OCI-LY1 (cell line): ENCODE results near the gene VOPP1.

ENCODE experiments used
- H2AFZ ChIP-seq: fragments of 200-600 bp; sonication (generic), shearing (Covaris generic); 2 replicates; pipeline ENCODE4 v1.6.0; 2014; ENCODE audit warnings: antibody characterized with exemption, mild to moderate bottlenecking, low read length
- H3F3A ChIP-seq: fragments of 200-600 bp; sonication (generic), shearing (Covaris generic); 2 replicates; pipeline ENCODE4 v1.6.0; 2014; ENCODE audit warnings: mild to moderate bottlenecking, antibody characterized with exemption, low read length, moderate library complexity; ENCODE audit not compliant: insufficient read depth
- H3K27ac ChIP-seq: fragments of 200-600 bp; sonication (generic); 2 replicates; pipeline ENCODE4 v1.5.1; 2014; ENCODE audit warnings: low read length, mixed run types, mild to moderate bottlenecking, low read depth; ENCODE audit not compliant: poor library complexity, severe bottlenecking
- H3K27me3 ChIP-seq: fragments of 200-600 bp; sonication (generic); 2 replicates; pipeline ENCODE4 v1.6.0; 2014; ENCODE audit warnings: antibody characterized with exemption, mild to moderate bottlenecking, low read length, moderate library complexity; ENCODE audit not compliant: insufficient read depth
- H3K36me3 ChIP-seq: fragments of 200-600 bp; sonication (generic); 2 replicates; pipeline ENCODE4 v1.6.1; 2014; ENCODE audit warnings: mild to moderate bottlenecking, antibody characterized with exemption, low read length, moderate library complexity, mixed read lengths; ENCODE audit not compliant: insufficient read depth
- H3K4me1 ChIP-seq: fragments of 200-600 bp; sonication (generic); 2 replicates; pipeline ENCODE4 v1.5.1; 2014; ENCODE audit warnings: mild to moderate bottlenecking, low read length, moderate library complexity; ENCODE audit not compliant: insufficient read depth, severe bottlenecking
- H3K4me2 ChIP-seq: fragments of 200-600 bp; sonication (generic), shearing (Covaris generic); 2 replicates; pipeline ENCODE4 v1.6.1; 2014; ENCODE audit warnings: low read length
- H3K4me3 ChIP-seq: fragments of 200-600 bp; sonication (generic); 2 replicates; pipeline ENCODE4 v1.5.1; 2014; ENCODE audit warnings: low read length, low read depth, mild to moderate bottlenecking, mixed read lengths; ENCODE audit not compliant: poor library complexity, severe bottlenecking
- H3K79me2 ChIP-seq: fragments of 200-600 bp; shearing (Covaris generic); 2 replicates; pipeline ENCODE4 v1.6.1; 2016; ENCODE audit warnings: mixed run types, low read length, mixed read lengths; ENCODE audit not compliant: insufficient read depth
- H3K9ac ChIP-seq: fragments of 200-600 bp; sonication (generic), shearing (Covaris generic); 2 replicates; pipeline ENCODE4 v1.6.1; 2014; ENCODE audit warnings: mild to moderate bottlenecking, low read length, mixed read lengths
- H3K9me2 ChIP-seq: fragments of 200-600 bp; sonication (generic), shearing (Covaris generic); 2 replicates; pipeline ENCODE4 v1.6.1; 2014; ENCODE audit warnings: low read depth, mild to moderate bottlenecking, low read length, mixed read lengths
- H3K9me3 ChIP-seq: fragments of 200-600 bp; shearing (Covaris generic); 2 replicates; pipeline ENCODE4 v1.6.1; 2014; ENCODE audit warnings: low read length, mixed read lengths
- H4K20me1 ChIP-seq: fragments of 200-600 bp; sonication (generic), shearing (Covaris generic); 2 replicates; pipeline ENCODE4 v1.6.0; 2016; ENCODE audit warnings: mild to moderate bottlenecking, low read length; ENCODE audit not compliant: insufficient read depth
- CTCF ChIP-seq: fragments of 200-600 bp; sonication (generic), shearing (Covaris generic); IDR thresholded peaks from 2 replicates; pipeline ENCODE4 v1.5.1; 2017; ENCODE audit warnings: mild to moderate bottlenecking, antibody characterized with exemption, low read length, moderate library complexity, mixed read lengths
- EZH2 ChIP-seq: fragments of 200-600 bp; sonication (generic), shearing (Covaris generic); IDR thresholded peaks from 2 replicates; pipeline ENCODE4 v1.8.0; 2017; ENCODE audit warnings: borderline replicate concordance, mixed run types, mild to moderate bottlenecking, antibody characterized with exemption, low read length, moderate library complexity, mixed read lengths

Gene VOPP1

GRCh38 chr7:55491346-55491745 is 81.0 kb downstream of the VOPP1 start:
- Histone ChIP-seq H4K20me1 (no peaks in the 10 kb centered on the region), H3K27ac (no peak overlapping the region), H3K4me1 (no peaks in the 10 kb centered on the region), H3K4me2 (no peak overlapping the region), H3K9me2 (no peaks in the 10 kb centered on the region), H3K79me2 (no peaks in the 10 kb centered on the region), H3K4me3 (no peak overlapping the region), H3K36me3 (peaks cover 96% of the 10 kb centered on the region), H3K27me3 (no peaks in the 10 kb centered on the region), H3F3A (no peaks in the 10 kb centered on the region), H3K9me3 (no peaks in the 10 kb centered on the region), H3K9ac (no peak overlapping the region), H2AFZ (no peak overlapping the region)
- TF ChIP-seq EZH2 (no peak), CTCF (no peak)

- H3K9me2 ChIP-seq, result no peaks in the 10 kb centered on the region
- H3K27ac ChIP-seq, result no peak overlapping the region
- no peaks in the 10 kb centered on the region for H3K4me1 ChIP-seq
- H3K4me3 ChIP-seq, result no peak overlapping the region
- no peaks in the 10 kb centered on the region for H3K27me3 ChIP-seq
- H2AFZ ChIP-seq, result no peak overlapping the region
- no peak overlapping the region for H3K9ac ChIP-seq
- H3K79me2 ChIP-seq, result no peaks in the 10 kb centered on the region
- H3K4me2 ChIP-seq, result no peak overlapping the region
- peaks cover 96% of the 10 kb centered on the region for H3K36me3 ChIP-seq
- TF ChIP-seq CTCF (no peak), EZH2 (no peak)
- no peaks in the 10 kb centered on the region for H3K9me3 ChIP-seq
- no peaks in the 10 kb centered on the region for H3F3A ChIP-seq
- no peaks in the 10 kb centered on the region for H4K20me1 ChIP-seq
Observed at GRCh38 chr7:55490099-55490498, 82.2 kb downstream of the VOPP1 start.

GRCh38 chr7:55489552-55489951 is 82.8 kb downstream of the VOPP1 start:
- Histone ChIP-seq H3K4me2 (no peak overlapping the region), H3K27ac (no peak overlapping the region)

More at GRCh38 chr7:55489552-55489951, 82.8 kb downstream of the VOPP1 start:
- Histone ChIP-seq H3F3A (no peaks in the 10 kb centered on the region), H3K27me3 (no peaks in the 10 kb centered on the region), H3K4me1 (no peaks in the 10 kb centered on the region), H3K36me3 (peaks cover 96% of the 10 kb centered on the region), H3K9me2 (no peaks in the 10 kb centered on the region), H4K20me1 (no peaks in the 10 kb centered on the region), H2AFZ (no peak overlapping the region), H3K4me3 (no peak overlapping the region), H3K79me2 (no peaks in the 10 kb centered on the region), H3K9me3 (no peaks in the 10 kb centered on the region), H3K9ac (no peak overlapping the region)
- TF ChIP-seq CTCF (no peak), EZH2 (no peak)
